Coronary artery (tissue), 2 donors: ENCODE measurements around the gene TP53BP2.
A peak's percentile ranks its signal among the peaks of the same experiment; 100 is the strongest.

Experiments used
- DNase-seq: peaks from one replicate; pipeline ENCODE4 v3.0.0-alpha.2; 2017; ENCODE audit warnings: low spot score
- H3K27ac ChIP-seq, 2 donors: fragments of 200-600 bp; sonication (generic); one replicate each; pipeline ENCODE4 v1.5.1; 2016 to 2019
- H3K4me3 ChIP-seq: fragments of 200-600 bp; sonication (generic); 2 replicates; pipeline ENCODE4 v1.5.1; 2016; ENCODE audit warnings: mild to moderate bottlenecking, moderate library complexity
- CTCF ChIP-seq: fragments of 200-600 bp; sonication (generic); IDR thresholded peaks from one replicate; pipeline ENCODE4 v1.5.1; 2019; ENCODE audit warnings: antibody characterized with exemption

The TP53BP2 gene

DNA sequence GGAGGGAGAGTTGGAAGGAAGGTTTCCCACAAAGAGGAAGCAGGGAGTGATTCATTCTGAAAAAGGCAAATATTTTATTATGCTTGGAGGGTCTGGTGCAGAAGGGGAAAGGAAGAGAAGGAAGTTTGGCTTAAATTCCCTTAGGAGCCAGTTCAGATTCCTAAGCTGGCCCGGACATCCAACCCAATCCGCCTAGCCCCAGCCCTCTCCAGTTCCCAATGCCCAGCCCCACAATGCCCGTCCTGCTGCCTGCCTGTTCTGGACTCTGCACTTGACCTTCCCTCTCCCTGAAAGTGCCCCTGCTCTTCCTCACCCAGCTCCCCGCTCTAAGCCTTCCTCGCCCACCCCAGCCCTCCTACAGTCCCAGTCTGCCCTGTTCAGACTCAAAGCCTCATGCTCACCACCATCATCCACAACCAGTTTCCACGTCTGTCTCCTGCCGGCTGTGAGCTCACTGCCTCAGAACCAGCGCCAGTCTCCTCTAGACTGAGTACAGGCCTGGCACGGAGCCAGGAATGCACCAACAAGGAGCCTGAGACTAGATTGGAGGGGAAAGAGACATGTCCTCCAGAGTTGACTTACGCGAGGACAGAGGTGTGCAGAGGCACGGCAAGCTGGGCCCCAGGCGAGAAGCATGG is 114.5 kb downstream of the TP53BP2 start:
- DNase-seq = peak; percentile 84
- peak overlapping the region; percentile 53 for H3K4me3 ChIP-seq
- no peak for TF ChIP-seq CTCF
- H3K27ac ChIP-seq = peak overlapping the region; percentile 65 to 90

GRCh38 chr1:223730479-223731132 is 115.1 kb downstream of the TP53BP2 start:
- Histone ChIP-seq H3K4me3 (peak overlapping the region; percentile 53), H3K27ac (peak overlapping the region; percentile 65 to 90)
- TF ChIP-seq CTCF = no peak
- DNase-seq = no peak

- no peak for TF ChIP-seq CTCF
- DNase-seq = no peak
- H3K27ac ChIP-seq = no peak overlapping the region
Measured at GRCh38 chr1:223729906-223730305, 115.8 kb downstream of the TP53BP2 start.

More at GRCh38 chr1:223729906-223730305, 115.8 kb downstream of the TP53BP2 start:
- H3K4me3 ChIP-seq = no peak overlapping the region
